GM18868 (cell line): ENCODE data around the gene TRHDE.

Experiments
- ATAC-seq: cut with Tn5 transposase; IDR thresholded peaks from one replicate; pipeline ENCODE4 v1.9.1; 2021; ENCODE audit warnings: mild to moderate bottlenecking, moderate library complexity; ENCODE audit not compliant: unreplicated experiment

TRHDE gene

GRCh38 chr12:72315858-72316257 is 43.7 kb downstream of the TRHDE start:
- ATAC-seq, result no peak

DNA sequence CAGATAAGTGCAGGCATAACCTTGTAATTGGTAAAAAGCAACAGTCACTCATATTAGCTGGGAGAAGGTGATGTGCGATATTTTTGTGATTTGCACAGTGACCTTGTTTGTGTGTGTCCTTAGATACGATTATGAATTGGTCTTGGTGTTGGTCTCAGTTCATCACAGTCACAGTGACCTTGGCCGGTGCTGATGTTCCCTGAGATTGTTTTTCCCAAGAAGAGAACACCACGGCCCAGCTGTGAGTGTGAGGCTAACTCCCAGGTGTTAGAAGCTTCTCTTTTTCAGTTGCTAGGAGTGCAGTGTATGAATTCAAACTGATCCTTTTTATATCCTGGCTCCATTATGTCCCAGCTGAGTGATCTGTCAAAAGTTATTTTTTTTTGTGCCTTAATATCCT is 46.2 kb downstream of the TRHDE start:
- ATAC-seq, result no peak

DNA sequence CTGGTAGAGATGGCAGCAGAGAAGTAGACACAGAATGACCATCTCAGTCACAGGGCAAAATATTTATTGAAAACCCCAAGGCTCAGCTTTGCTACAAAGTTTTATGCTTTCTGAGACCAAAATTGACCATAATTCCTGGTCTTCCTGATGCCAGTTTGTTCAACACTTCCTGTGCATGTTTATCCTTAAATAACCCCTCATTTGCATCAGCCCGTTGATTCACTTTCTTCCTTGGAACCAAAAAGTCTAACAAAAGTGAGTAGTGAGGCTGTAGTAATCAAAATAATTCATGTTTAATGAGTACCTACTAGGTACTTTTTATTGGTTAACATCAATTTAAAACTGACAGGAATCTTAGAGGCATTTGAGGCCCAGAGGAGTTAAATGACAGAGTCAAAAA is 51.7 kb downstream of the TRHDE start:
- ATAC-seq, result no peak

GRCh38 chr12:72330301-72330700 is 58.1 kb downstream of the TRHDE start:
- ATAC-seq, result no peak

- ATAC-seq, result no peak
These were observed 58.6 kb downstream of the TRHDE start for GRCh38 chr12:72330784-72331183.

GRCh38 chr12:72337382-72337781 is 65.2 kb downstream of the TRHDE start:
- no peak for ATAC-seq

GRCh38 chr12:72337946-72338345 is 65.8 kb downstream of the TRHDE start:
- ATAC-seq, result no peak

DNA sequence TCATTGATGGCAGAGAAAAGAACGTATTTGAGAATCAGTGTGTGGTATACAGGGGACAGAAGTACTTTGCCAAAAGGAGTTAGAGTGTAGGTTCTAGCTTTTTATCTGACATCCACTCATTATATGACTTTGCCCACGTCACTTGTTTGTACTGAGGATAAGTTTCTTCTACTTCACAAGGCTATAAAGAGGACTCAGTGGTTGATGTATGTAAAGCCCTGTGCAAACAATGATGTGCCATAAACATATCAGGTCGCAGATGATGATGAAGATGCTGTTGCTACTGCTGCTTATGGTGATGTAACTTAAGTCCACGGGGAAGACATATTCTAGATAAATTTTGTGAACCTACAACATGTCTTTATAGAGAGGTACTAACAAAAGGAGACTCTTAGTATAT is 66.3 kb downstream of the TRHDE start:
- no peak for ATAC-seq

DNA sequence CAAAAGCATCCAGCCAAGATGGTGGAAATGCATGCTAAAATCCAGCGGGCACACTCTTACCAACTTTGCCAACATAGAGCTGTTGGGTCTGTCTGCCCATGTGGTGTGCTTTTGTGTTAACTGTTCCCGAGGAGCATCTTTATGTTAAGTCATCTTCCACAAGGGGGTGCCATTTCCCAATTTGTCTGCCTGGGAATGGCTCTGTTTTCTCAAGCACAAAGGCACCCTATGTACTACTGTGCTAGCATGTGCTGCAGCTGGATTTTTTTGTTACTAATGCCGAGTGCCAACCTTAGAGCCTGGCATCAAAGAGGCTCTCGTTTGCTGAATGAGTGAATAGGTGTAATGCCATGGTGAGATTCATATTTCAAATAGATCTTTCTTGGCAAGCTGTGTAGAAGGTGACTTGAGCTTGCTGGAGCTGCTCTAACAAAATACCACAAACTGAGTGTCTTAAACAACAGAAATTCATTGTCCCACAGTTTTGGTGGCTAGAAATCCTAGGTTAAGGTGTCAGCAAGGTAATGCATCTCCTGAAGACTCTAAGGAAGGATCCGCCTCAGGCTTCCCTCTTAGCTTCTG is 74.3 kb downstream of the TRHDE start:
- ATAC-seq, result peak; percentile 98

- no peak for ATAC-seq
These were observed 77.3 kb downstream of the TRHDE start for GRCh38 chr12:72349491-72349890.

DNA sequence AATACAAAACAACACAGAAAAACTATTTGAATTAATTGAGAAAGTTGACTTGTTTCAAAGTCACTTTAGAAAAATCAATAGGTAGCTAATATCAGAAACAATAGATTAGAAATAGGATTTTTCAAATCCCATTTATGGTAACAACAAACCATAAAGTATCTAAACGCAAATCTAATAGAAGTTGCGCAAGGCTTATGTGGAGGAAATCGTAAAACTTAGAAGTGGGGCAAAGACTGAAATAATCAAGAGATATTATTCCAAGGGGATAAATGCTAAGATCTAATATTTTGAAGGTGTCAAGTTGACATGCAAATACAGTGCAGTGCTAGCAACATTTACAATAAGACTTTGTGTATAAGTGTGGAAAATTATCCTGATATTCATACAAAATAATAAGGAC is 87.2 kb downstream of the TRHDE start:
- no peak for ATAC-seq

GRCh38 chr12:72365151-72365550 is 93.0 kb downstream of the TRHDE start:
- ATAC-seq, result no peak

DNA sequence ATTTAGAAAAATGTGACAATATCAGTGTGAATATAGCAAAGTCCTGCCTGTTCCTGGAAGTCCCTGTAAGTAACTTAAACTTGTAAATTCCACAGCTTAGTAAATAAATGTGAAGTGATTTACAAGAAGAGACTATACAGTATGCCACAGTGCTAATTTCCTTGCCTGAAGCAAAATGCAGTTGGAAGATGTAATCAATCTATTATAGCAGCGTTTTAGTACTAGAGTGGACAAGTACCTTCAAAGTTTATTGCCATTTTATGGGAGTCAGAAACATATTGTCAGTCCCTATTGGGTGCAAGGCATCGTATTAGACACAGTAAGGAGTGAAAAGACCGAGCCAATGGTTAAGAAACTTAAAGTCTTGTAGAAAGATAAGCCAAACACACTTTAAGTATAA is 94.1 kb downstream of the TRHDE start:
- ATAC-seq, result no peak

DNA sequence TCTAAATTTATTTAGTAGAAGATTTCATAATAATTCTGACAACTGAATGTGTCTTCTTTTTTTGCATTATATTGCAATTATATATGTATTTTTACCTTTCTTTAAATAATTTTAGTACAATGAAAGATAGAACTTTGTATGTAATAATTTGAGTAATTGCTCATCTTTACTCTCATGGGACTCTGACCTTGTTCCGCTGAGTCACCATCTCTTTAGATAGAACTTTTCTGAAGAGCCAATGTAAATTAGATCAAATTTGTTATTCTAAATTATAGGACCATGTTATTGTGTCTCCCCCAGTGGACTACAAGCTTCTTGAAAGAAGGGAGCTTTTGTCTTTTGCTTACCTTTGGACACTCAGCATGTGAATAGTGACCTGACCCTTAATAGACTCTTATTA is 96.1 kb downstream of the TRHDE start:
- ATAC-seq, result no peak

GRCh38 chr12:72368719-72369422 is 96.7 kb downstream of the TRHDE start:
- no peak for ATAC-seq

DNA sequence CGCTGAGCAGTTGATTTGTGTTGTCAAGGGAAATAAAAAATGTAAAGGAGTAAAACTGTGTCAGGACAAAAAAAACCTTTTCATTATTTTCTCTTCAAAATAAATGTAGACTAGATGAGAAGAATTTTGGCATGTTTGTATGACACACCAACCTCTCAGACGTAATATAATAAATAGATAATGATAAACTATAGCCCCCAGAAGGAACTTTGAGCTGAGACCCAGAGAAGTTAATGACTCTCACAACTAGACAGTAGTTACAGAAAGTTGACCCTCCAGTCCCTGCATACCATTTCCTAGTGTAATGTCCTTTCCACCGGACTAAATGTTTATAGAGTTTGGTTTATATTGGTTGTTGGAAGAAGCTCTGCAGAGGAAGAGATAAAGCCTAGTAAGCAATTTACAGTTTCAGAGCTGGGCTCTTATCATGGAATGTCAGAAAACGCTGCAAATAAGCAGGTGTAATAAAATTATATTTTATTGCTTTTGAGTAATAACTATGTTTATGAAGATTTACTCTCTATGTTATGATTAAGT is 97.3 kb downstream of the TRHDE start:
- ATAC-seq, result no peak

- no peak for ATAC-seq
These were observed 108.3 kb downstream of the TRHDE start for GRCh38 chr12:72380441-72380840.

GRCh38 chr12:72388322-72388721 is 116.2 kb downstream of the TRHDE start:
- ATAC-seq, result no peak

DNA sequence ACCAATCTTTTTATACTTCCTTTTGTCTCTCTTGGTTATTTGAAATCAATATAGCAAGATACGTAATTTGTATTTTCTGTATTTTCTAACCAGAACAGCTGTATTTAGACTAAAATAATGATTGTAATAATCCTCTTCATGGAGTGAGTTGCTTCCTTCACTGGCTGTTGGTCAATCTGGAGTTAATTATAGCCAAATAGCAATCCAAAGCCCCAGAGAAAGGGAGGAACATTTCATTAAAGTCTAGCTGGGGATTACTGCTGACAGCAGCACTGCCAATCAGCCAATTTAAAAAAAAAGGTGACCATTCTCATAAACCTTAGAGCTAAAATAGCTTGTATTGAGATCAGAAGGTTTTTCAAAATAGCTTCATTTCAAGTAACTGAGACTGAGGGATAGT is 118.0 kb downstream of the TRHDE start:
- no peak for ATAC-seq

- no peak for ATAC-seq
These were observed 133.9 kb downstream of the TRHDE start for GRCh38 chr12:72406111-72406510.

DNA sequence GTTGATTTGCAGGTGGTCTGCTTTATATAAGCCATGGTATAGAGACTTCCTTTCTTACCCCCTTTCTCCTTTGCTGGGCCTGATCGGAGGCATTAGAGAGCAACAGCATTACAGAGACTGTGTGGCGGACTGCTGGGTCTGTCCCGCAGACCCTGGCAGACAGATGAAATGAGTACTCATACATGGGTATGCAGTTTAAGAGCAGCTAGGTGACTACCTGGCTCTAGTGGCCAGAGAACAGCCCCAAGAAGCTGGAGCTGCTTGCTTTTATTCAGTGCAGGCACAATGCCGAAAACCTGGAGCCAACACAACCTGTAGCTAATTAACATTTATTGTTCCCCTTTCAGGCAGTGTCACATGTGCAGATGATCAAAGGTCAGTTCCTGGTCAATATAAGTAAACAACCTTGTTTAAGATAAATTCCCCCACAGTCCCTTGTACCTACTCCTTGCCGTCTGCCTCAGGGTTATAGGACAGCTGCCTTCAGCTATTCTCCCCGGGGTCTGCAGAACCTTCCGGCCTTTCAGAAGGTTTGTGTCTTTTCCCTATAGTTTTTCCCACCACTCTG is 160.0 kb downstream of the TRHDE start:
- ATAC-seq, result no peak

- no peak for ATAC-seq
These were observed 161.1 kb downstream of the TRHDE start for GRCh38 chr12:72433298-72433697.
